GM23248 (cell line): ENCODE results near the gene PLCB4. TPM values are rescaled to one million over a fixed set of nuclear protein-coding genes. Genes with fewer than 3 reads are reported as not detected.

Experiments
- DNase-seq: peaks from one replicate; pipeline ENCODE4 v3.0.0-alpha.2; 2015
- H2AFZ ChIP-seq: fragments of 200-600 bp; sonication (generic); 2 replicates; pipeline ENCODE4 v1.6.1; 2016; ENCODE audit warnings: antibody characterized with exemption
- H3F3A ChIP-seq: fragments of 200-600 bp; sonication (generic); 2 replicates; pipeline ENCODE4 v1.6.1; 2016; ENCODE audit warnings: mild to moderate bottlenecking, antibody characterized with exemption, mixed run types; ENCODE audit not compliant: insufficient read depth
- H3K27ac ChIP-seq: fragments of 200-600 bp; sonication (generic); 2 replicates; pipeline ENCODE4 v1.5.1; 2016; ENCODE audit warnings: mild to moderate bottlenecking
- H3K27me3 ChIP-seq: fragments of 200-600 bp; sonication (generic); replicated peaks from 2 replicates; pipeline ENCODE4 v1.6.1; 2016; ENCODE audit warnings: mild to moderate bottlenecking; ENCODE audit not compliant: insufficient read depth
- H3K36me3 ChIP-seq: fragments of 200-600 bp; sonication (generic); 2 replicates; pipeline ENCODE4 v1.6.1; 2016; ENCODE audit warnings: low read depth, mild to moderate bottlenecking
- H3K4me1 ChIP-seq: fragments of 200-600 bp; sonication (generic); 2 replicates; pipeline ENCODE4 v1.6.1; 2016; ENCODE audit warnings: mild to moderate bottlenecking; ENCODE audit not compliant: insufficient read depth
- H3K4me2 ChIP-seq: fragments of 200-600 bp; sonication (generic); one replicate; pipeline ENCODE4 v1.6.1; 2016; ENCODE audit warnings: mild to moderate bottlenecking; ENCODE audit not compliant: unreplicated experiment
- H3K4me3 ChIP-seq: fragments of 200-600 bp; sonication (generic); 2 replicates; pipeline ENCODE4 v1.5.1; 2016; ENCODE audit warnings: mild to moderate bottlenecking
- H3K79me2 ChIP-seq: fragments of 200-600 bp; sonication (generic); 2 replicates; pipeline ENCODE4 v1.6.1; 2016; ENCODE audit warnings: mild to moderate bottlenecking; ENCODE audit not compliant: insufficient read depth
- H3K9ac ChIP-seq: fragments of 200-600 bp; sonication (generic); 2 replicates; pipeline ENCODE4 v1.6.1; 2016; ENCODE audit warnings: mild to moderate bottlenecking
- H3K9me2 ChIP-seq: fragments of 200-600 bp; sonication (generic); 2 replicates; pipeline ENCODE4 v1.6.1; 2016; ENCODE audit warnings: mixed run types, mild to moderate bottlenecking, moderate library complexity; ENCODE audit not compliant: insufficient read depth
- H3K9me3 ChIP-seq: fragments of 200-600 bp; sonication (generic); one replicate; pipeline ENCODE4 v1.6.1; 2017; ENCODE audit warnings: low read depth
- H4K20me1 ChIP-seq: fragments of 200-600 bp; sonication (generic); 2 replicates; pipeline ENCODE4 v1.6.0; 2016; ENCODE audit not compliant: insufficient read depth
- EZH2 ChIP-seq: fragments of 200-600 bp; sonication (generic); IDR thresholded peaks from 2 replicates; pipeline ENCODE4 v1.6.1; 2018; ENCODE audit warnings: antibody characterized with exemption, mild to moderate bottlenecking; ENCODE audit not compliant: insufficient read depth, poor library complexity, severe bottlenecking
- EZH2phosphoT487 ChIP-seq: fragments of 200-600 bp; sonication (generic); IDR thresholded peaks from 2 replicates; pipeline ENCODE4 v1.6.1; 2018; ENCODE audit warnings: antibody characterized with exemption, moderate library complexity, mild to moderate bottlenecking, low read depth; ENCODE audit not compliant: insufficient read depth
- WGBS, 2 experiments: methylation state at CpG; one replicate each; pipeline ENCODE4 v1.1.6; 2015 to 2017; ENCODE audit warnings: low lambda C conversion rate in 2 of 2, low coverage in 1 of 2; ENCODE audit errors: missing lambda C conversion rate in 2 of 2; 5-methylcytosine and 5-hydroxymethylcytosine counted together
- in situ Hi-C: fragments of 300-500 bp; cut with MboI; formaldehyde crosslinking; loops from 2 replicates; pipeline ENCODE4 v1.15.0; 2020
- polyA plus RNA-seq: library from polyadenylated mRNA; unstranded; fragments of >200 nt; fragmentation: Nextera tagmentation; extraction: Ambion mirVana; gene quantifications from 2 replicates; pipeline ENCODE4 v1.2.1, GENCODE V29; 2016
- total RNA-seq: library from RNA; depleted of rRNA; stranded (reverse); fragments of >200 nt; shearing (Covaris generic); gene quantifications from 2 replicates; pipeline ENCODE4 v1.2.3, GENCODE V29; 2014

The PLCB4 gene
- total and polyA plus RNA-seq, 2 experiments from 2014 or later = 5.0 to 9.5 TPM

GRCh38 chr20:9392892-9393857, 324.3 kb downstream of the PLCB4 start:
- no peaks in the 10 kb centered on the region for H3K9me2 ChIP-seq
- no peaks in the 10 kb centered on the region for H3K27me3 ChIP-seq
- no peak overlapping the region for H3K4me3 ChIP-seq
- no peak overlapping the region for H3K27ac ChIP-seq
- H3K79me2 ChIP-seq = no peaks in the 10 kb centered on the region
- no peak for TF ChIP-seq EZH2
- TF ChIP-seq EZH2phosphoT487 = no peak
- no peak overlapping the region for H3K9ac ChIP-seq
- no peak overlapping the region for H3K4me2 ChIP-seq
- H4K20me1 ChIP-seq = no peaks in the 10 kb centered on the region
- WGBS, 2 experiments = 9 to 12% methylated on average over 4 of the region's 4 CpGs
- no peaks in the 10 kb centered on the region for H3K9me3 ChIP-seq
- in situ Hi-C loops = no loop called here
- H2AFZ ChIP-seq = peak overlapping the region; percentile 21; the same call in 1 of the 2 replicates
- 0 out of 2 replicates have a peak, but pooled peaks cover 2% of the 10 kb centered on the region for H3K36me3 ChIP-seq
- no peaks in the 10 kb centered on the region for H3K4me1 ChIP-seq
- no peaks in the 10 kb centered on the region for H3F3A ChIP-seq
- DNase-seq = peak; percentile 83

DNA sequence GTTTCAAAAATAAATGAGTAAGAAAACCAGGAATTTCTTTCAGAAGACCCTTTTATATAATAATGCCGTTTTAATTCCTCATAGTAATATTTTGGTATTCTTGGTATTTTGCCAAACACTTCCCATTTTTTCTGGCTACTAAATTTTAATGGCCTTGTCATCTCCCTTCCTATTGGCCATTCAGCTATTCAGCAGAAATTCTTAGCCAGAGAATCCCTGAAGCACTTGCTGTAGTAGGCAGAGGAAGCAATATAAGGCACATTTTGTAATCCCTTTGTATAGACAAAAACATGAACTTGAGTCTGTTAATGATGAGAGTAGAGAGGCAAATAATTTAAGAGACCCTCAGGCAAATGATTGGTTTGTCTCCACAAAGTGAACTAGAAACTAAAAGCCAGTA, 327.1 kb downstream of the PLCB4 start:
- Histone ChIP-seq H3K4me3 (no peak overlapping the region), H3K36me3 (0 out of 2 replicates have a peak, but pooled peaks cover 2% of the 10 kb centered on the region), H3F3A (peaks cover 9% of the 10 kb centered on the region; the same call in 1 of the 2 replicates), H3K9me2 (no peaks in the 10 kb centered on the region), H3K4me1 (peaks cover 12% of the 10 kb centered on the region), H3K27me3 (no peaks in the 10 kb centered on the region), H3K9ac (no peak overlapping the region), H3K27ac (no peak overlapping the region), H4K20me1 (no peaks in the 10 kb centered on the region), H3K4me2 (no peak overlapping the region), H2AFZ (no peak overlapping the region), H3K9me3 (no peaks in the 10 kb centered on the region), H3K79me2 (no peaks in the 10 kb centered on the region)
- no peak for DNase-seq
- TF ChIP-seq EZH2 (no peak), EZH2phosphoT487 (no peak)
- in situ Hi-C loops = no loop called here
- 11 to 18% methylated on average over 1 of the region's 1 CpG for WGBS, 2 experiments

- 93% methylated on average over 8 of the region's 8 CpGs for WGBS, 2 experiments
- Histone ChIP-seq H2AFZ (no peak overlapping the region), H3K9me2 (no peaks in the 10 kb centered on the region), H3K27me3 (no peaks in the 10 kb centered on the region), H3F3A (peaks cover 9% of the 10 kb centered on the region; the same call in 1 of the 2 replicates), H3K4me3 (no peak overlapping the region), H4K20me1 (no peaks in the 10 kb centered on the region), H3K4me2 (no peak overlapping the region), H3K27ac (no peak overlapping the region), H3K79me2 (no peaks in the 10 kb centered on the region), H3K9ac (no peak overlapping the region), H3K36me3 (no peaks in the 10 kb centered on the region), H3K4me1 (peaks cover 13% of the 10 kb centered on the region), H3K9me3 (no peaks in the 10 kb centered on the region)
- DNase-seq = no peak
- TF ChIP-seq EZH2 (no peak), EZH2phosphoT487 (no peak)
- in situ Hi-C loops = no loop called here
Measured at GRCh38 chr20:9397928-9398327, 329.0 kb downstream of the PLCB4 start.

DNA sequence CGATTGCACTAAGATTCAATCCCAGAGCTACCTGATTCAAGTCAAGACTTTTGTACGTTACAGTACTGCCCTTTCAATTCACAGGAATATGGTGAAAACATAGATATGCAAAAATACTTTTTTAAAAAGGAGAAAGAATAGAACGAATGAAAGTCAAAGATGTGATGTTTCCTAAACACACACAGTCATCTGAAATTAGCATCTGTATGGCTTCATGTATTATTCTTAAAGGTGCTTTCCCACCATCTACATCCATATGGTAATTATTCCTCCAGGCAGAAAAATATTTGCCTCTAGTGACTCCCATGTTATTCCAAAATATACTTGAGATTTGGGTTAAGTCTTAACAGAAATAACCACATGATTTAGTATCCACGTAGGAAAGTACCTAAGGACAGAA, 330.0 kb downstream of the PLCB4 start:
- Histone ChIP-seq H3F3A (peaks cover 9% of the 10 kb centered on the region; the same call in 1 of the 2 replicates), H3K4me2 (no peak overlapping the region), H3K9me3 (no peaks in the 10 kb centered on the region), H3K4me3 (no peak overlapping the region), H3K27me3 (no peaks in the 10 kb centered on the region), H3K27ac (no peak overlapping the region), H3K36me3 (no peaks in the 10 kb centered on the region), H2AFZ (no peak overlapping the region), H3K9me2 (no peaks in the 10 kb centered on the region), H3K9ac (no peak overlapping the region), H3K79me2 (no peaks in the 10 kb centered on the region), H3K4me1 (peaks cover 13% of the 10 kb centered on the region), H4K20me1 (no peaks in the 10 kb centered on the region)
- 92 to 93% methylated on average over 4 of the region's 4 CpGs for WGBS, 2 experiments
- DNase-seq = no peak
- in situ Hi-C loops = no loop called here
- TF ChIP-seq EZH2 (no peak), EZH2phosphoT487 (no peak)
